MCF 10A (cell line): Measurements from ENCODE around the gene ETS2. TPM values are rescaled to one million over a fixed set of nuclear protein-coding genes. Genes with fewer than 3 reads are reported as not detected.

Experiments used
- BruUV-seq: library from RNA; stranded (reverse); fragments of 400-500 nt; replicated peaks from 2 replicates; lab custom pipeline; 2021; lab: Mats Ljungman, UMichigan
- CTCF ChIA-PET: fragments of 300-600 bp; sonication (Branson Sonifier 250); formaldehyde crosslinking; extraction: SDS; loops from one replicate; lab custom pipeline; 2021; ENCODE audit warnings: antibody characterized with exemption, inconsistent platforms; lab: Yijun Ruan, JAX
- POLR2A ChIA-PET: fragments of 300-600, 350-650 bp; sonication (Branson Sonifier 250); formaldehyde crosslinking; extraction: SDS; loops from one replicate; lab custom pipeline; 2020; ENCODE audit warnings: antibody characterized with exemption, inconsistent platforms; lab: Yijun Ruan, JAX
- DNase-seq: peaks from one replicate; pipeline ENCODE4 v3.0.0-alpha.2; 2018; ENCODE audit not compliant: unreplicated experiment
- H3K27ac Mint-ChIP-seq: one replicate; pipeline ENCODE4 v1.8.0; 2022; ENCODE audit warnings: mild to moderate bottlenecking, low read depth, mixed read lengths; ENCODE audit not compliant: unreplicated experiment
- H3K27me3 Mint-ChIP-seq: one replicate; pipeline ENCODE4 v1.8.0; 2022; ENCODE audit warnings: mixed read lengths; ENCODE audit not compliant: insufficient read depth, unreplicated experiment
- H3K36me3 Mint-ChIP-seq: one replicate; pipeline ENCODE4 v1.8.0; 2022; ENCODE audit warnings: mild to moderate bottlenecking, moderate library complexity, mixed read lengths; ENCODE audit not compliant: insufficient read depth, unreplicated experiment
- H3K4me1 Mint-ChIP-seq: one replicate; pipeline ENCODE4 v1.8.0; 2022; ENCODE audit warnings: mixed read lengths; ENCODE audit not compliant: insufficient read depth, unreplicated experiment
- H3K4me3 Mint-ChIP-seq: one replicate; pipeline ENCODE4 v1.8.0; 2022; ENCODE audit warnings: mild to moderate bottlenecking, moderate library complexity, mixed read lengths; ENCODE audit not compliant: unreplicated experiment
- H3K9me3 Mint-ChIP-seq: one replicate; pipeline ENCODE4 v1.8.0; 2022; ENCODE audit warnings: mixed read lengths; ENCODE audit not compliant: unreplicated experiment
- intact Hi-C: fragments of 100-400 bp; cut with micrococcal nuclease; formaldehyde crosslinking; loops from 2 replicates; pipeline ENCODE4 v1.14.1; 2022
- total RNA-seq: library from RNA; stranded (reverse); gene quantifications from 2 replicates; pipeline ENCODE4 v1.2.3, GENCODE V29; 2022
- TF ChIP-seq, protein P1 (sequence below): fragments of 200-600 bp; IDR thresholded peaks from one replicate; pipeline ENCODE4 v1.8.0; 2022; ENCODE audit warnings: antibody characterized with exemption, mild to moderate bottlenecking; ENCODE audit not compliant: unreplicated experiment

Gene ETS2
- total RNA-seq, 1 experiment from 2014 or later = 109 TPM

DNA sequence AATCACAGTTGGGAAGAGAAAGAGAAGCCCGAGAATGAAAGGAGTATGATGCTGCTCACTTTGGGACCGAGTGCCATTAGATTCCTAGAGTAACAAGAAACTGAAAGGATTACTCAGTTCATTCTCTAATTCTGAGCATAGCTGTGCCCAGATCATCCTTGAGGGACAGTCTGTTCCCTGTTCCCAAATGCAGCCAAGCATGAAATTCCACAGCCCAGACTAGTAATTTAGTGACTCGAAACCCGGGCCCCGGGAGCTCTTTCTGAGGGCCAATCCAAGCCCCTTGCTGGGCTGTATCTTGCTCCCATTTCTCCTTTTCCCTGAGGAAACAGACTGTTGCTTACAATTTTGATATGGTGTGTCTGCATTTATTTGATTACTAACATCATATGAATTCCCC is 30.0 kb upstream of the ETS2 start:
- Mint-ChIP-seq H3K4me1 (peaks cover 37% of the 10 kb centered on the region), H3K9me3 (no peaks in the 10 kb centered on the region), H3K27me3 (no peaks in the 10 kb centered on the region), H3K4me3 (no peak overlapping the region), H3K36me3 (no peaks in the 10 kb centered on the region), H3K27ac (peak overlapping the region; percentile 24)
- no peak for DNase-seq
- TF ChIP-seq, protein P1, sequence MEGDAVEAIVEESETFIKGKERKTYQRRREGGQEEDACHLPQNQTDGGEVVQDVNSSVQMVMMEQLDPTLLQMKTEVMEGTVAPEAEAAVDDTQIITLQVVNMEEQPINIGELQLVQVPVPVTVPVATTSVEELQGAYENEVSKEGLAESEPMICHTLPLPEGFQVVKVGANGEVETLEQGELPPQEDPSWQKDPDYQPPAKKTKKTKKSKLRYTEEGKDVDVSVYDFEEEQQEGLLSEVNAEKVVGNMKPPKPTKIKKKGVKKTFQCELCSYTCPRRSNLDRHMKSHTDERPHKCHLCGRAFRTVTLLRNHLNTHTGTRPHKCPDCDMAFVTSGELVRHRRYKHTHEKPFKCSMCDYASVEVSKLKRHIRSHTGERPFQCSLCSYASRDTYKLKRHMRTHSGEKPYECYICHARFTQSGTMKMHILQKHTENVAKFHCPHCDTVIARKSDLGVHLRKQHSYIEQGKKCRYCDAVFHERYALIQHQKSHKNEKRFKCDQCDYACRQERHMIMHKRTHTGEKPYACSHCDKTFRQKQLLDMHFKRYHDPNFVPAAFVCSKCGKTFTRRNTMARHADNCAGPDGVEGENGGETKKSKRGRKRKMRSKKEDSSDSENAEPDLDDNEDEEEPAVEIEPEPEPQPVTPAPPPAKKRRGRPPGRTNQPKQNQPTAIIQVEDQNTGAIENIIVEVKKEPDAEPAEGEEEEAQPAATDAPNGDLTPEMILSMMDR = no peak
- intact Hi-C loops = no loop called here
- CTCF ChIA-PET = interaction anchor here (1.1 kb wide), 1 partner anchor 12 kb away, joined by 4 read pairs; no protein-coding TSS in a partner anchor
- POLR2A ChIA-PET = interaction anchor here (0.8 to 2.8 kb wide), 7 partner anchors 12 to 129 kb away, joined by 3 to 18 read pairs (median 6); partner anchors contain the start of gene ETS2
- no TSS peak for BruUV-seq

DNA sequence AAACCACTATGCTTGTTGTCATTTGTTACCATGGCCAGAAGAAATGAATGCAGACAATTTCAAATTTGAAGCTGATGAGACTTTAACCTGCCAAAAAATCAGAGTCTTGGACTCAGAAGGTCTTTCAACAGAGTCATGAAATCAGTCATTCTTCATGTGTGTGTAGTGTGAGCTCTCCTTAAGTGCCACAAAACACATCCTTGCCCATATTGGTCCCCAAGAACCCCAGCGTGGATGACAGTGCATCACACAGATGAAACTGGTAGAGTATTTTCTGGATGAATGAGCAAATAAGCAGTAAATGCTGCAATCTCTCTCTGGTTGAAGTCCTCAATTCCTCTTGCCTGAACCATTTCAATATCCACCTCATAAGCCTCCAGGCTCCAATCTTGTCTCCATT is 28.7 kb upstream of the ETS2 start:
- peaks cover 46% of the 10 kb centered on the region for H3K4me1 Mint-ChIP-seq
- ChIA-PET POLR2A (interaction anchor here (0.6 to 2.8 kb wide), 4 partner anchors 10 to 58 kb away, joined by 4 to 18 read pairs (median 7); no protein-coding TSS in a partner anchor), CTCF (interaction anchor here (1.0 kb wide), 1 partner anchor 17 kb away, joined by 4 read pairs; no protein-coding TSS in a partner anchor)
- H3K4me3 Mint-ChIP-seq = no peak overlapping the region
- no peaks in the 10 kb centered on the region for H3K36me3 Mint-ChIP-seq
- H3K27ac Mint-ChIP-seq = peak overlapping the region; percentile 87
- BruUV-seq = no TSS peak
- H3K9me3 Mint-ChIP-seq = no peaks in the 10 kb centered on the region
- DNase-seq = no peak
- TF ChIP-seq, protein P1 = no peak
- no peaks in the 10 kb centered on the region for H3K27me3 Mint-ChIP-seq
- intact Hi-C loops = no loop called here

DNA sequence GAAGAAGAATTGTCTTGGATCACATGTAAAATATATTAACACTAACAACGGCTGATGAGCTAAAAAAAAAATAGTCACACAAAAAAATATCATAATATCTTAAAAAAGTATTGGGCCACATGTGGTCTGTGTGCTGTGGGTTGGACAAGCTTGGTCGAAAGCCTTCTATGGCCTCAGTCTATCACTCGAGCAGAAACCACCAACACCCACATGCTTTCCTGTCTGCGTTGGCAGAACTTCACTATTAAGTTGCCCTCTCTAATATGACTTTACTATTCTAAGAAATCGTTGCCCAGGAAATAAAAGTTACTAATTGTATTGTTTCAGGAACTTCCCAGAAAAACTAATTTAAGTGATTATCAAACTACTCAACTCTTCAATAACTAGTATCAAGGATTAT is 28.2 kb upstream of the ETS2 start:
- Mint-ChIP-seq H3K36me3 (no peaks in the 10 kb centered on the region), H3K9me3 (no peaks in the 10 kb centered on the region), H3K27me3 (no peaks in the 10 kb centered on the region), H3K27ac (peak overlapping the region; percentile 87), H3K4me1 (peaks cover 46% of the 10 kb centered on the region), H3K4me3 (no peak overlapping the region)
- no TSS peak for BruUV-seq
- TF ChIP-seq, protein P1 = no peak
- POLR2A ChIA-PET = interaction anchor here (2.3 to 2.8 kb wide), 2 partner anchors 10 to 21 kb away, joined by 8 to 18 read pairs; no protein-coding TSS in a partner anchor
- intact Hi-C loops = no loop called here
- no peak for DNase-seq
- CTCF ChIA-PET = interaction anchor here (1.0 to 1.1 kb wide), 2 partner anchors 13 to 18 kb away, joined by 3 to 4 read pairs; no protein-coding TSS in a partner anchor

DNA sequence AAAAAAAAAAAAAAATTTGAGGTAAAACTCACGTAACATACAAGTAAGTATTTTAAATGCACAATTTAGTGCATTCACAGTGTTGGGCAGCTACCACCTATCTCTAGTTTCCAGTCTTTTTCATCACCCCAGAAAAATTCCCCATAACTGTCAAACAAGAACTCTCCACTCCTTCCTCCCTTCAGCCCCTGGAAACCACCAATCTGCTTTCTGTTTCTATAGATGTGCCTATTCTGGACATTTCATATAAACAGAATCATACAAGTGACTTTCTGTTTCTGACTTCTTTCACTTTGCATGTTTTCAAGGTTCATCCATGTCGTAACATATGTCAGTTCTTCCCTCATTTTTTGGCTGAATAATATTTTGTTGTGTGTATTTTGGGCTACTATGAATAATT is 24.9 kb upstream of the ETS2 start:
- Mint-ChIP-seq H3K4me3 (no peak overlapping the region), H3K4me1 (peaks cover 24% of the 10 kb centered on the region), H3K36me3 (no peaks in the 10 kb centered on the region), H3K9me3 (no peaks in the 10 kb centered on the region), H3K27me3 (no peaks in the 10 kb centered on the region), H3K27ac (peak overlapping the region; percentile 87)
- TSS peak; percentile 85 for BruUV-seq
- DNase-seq = no peak
- intact Hi-C loops = no loop called here
- TF ChIP-seq, protein P1 = no peak
- ChIA-PET CTCF (no interaction called here), POLR2A (interaction anchor here (1.7 to 2.2 kb wide), 2 partner anchors 12 to 28 kb away, joined by 9 to 12 read pairs; no protein-coding TSS in a partner anchor)
